Motor neuron (in vitro differentiated cells): Measurements from ENCODE around the gene RCAN2. TPM values are rescaled to one million over a fixed set of nuclear protein-coding genes. Genes with fewer than 3 reads are reported as not detected.
"Not testable (repeated sequence)": the region's sequence is repeated elsewhere in the genome, so short reads cannot be mapped to it uniquely, and the experiment has no call there.

Source experiments
- ATAC-seq, 8 experiments: fragments of 200-7000 bp; cut with Tn5 transposase; replicated peaks in 6 of 8; 2 replicates each; pipeline ENCODE4 v1.8.0; 2021; ENCODE audit warnings: mild to moderate bottlenecking in 8 of 8, moderate library complexity in 8 of 8
- H3K27ac ChIP-seq, 2 donors: fragments of 250-450 bp; sonication (Bioruptor Pico); 2 replicates each; pipeline ENCODE4 v1.9.0; 2021; ENCODE audit warnings: antibody characterized with exemption in 2 of 2, mild to moderate bottlenecking in 2 of 2, moderate library complexity in 1 of 2
- H3K4me1 ChIP-seq, 2 donors: fragments of 250-450 bp; sonication (Bioruptor Pico); replicated peaks in 1 of 2; 2 replicates each; pipeline ENCODE4 v1.6.1; 2021; ENCODE audit warnings: antibody characterized with exemption in 2 of 2, mild to moderate bottlenecking in 2 of 2, moderate library complexity in 1 of 2
- H3K4me3 ChIP-seq, 5 donors: fragments of 250-450 bp; sonication (Bioruptor Pico); 2 replicates each; pipeline ENCODE4 v1.9.0; 2021; ENCODE audit warnings: antibody characterized with exemption in 5 of 5, mild to moderate bottlenecking in 5 of 5, moderate library complexity in 4 of 5
- WGBS, 10 experiments: fragments of 450-650 bp; shearing (Covaris generic); methylation state at CpG; one replicate each; pipeline ENCODE4 v1.0.0; 2022; 5-methylcytosine and 5-hydroxymethylcytosine counted together
- in situ Hi-C, 9 experiments: fragments of 400-800 bp; cut with MboI; loops; one replicate each; pipeline ENCODE4 v1.15.0; 2021; ENCODE audit warnings: low sequenced_read_pairs in 9 of 9, low pct_unique_long_range_greater_than_20kb in 2 of 9; ENCODE audit not compliant: unreplicated experiment in 9 of 9
- total RNA-seq, 8 experiments: library from RNA; unstranded; fragments of 300-600 nt; gene quantifications; 2 replicates each; pipeline versions ENCODE4 v1.2.3 to v1.2.4, GENCODE V29; 2022

Gene RCAN2
- total RNA-seq, 8 experiments from 2014 or later = 0.27 to 104 (median 24.0) TPM; not detected in 1

DNA sequence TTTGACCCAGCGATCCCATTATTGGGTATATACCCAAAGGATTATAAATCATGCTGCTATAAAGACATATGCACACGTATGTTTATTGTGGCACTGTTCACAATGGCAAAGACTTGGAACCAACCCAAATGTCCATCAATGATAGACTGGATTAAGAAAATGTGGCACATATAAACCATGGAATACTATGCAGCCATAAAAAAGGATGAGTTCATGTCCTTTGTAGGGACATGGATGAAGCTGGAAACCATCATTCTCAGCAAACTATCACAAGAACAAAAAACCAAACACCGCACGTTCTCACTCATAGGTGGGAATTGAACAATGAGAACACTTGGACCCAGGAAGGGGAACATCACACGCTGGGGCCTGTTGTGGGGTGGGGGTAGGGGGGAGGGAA, 103.5 kb downstream of the RCAN2 start:
- H3K4me3 ChIP-seq, H3K27ac ChIP-seq, H3K4me1 ChIP-seq, ATAC-seq, in situ Hi-C loops: not testable (repeated sequence)
- WGBS, 10 experiments = 100% methylated on average over 1 of the region's 5 CpGs; no CpG with 5 or more reads in 9 of the 10 experiments

DNA sequence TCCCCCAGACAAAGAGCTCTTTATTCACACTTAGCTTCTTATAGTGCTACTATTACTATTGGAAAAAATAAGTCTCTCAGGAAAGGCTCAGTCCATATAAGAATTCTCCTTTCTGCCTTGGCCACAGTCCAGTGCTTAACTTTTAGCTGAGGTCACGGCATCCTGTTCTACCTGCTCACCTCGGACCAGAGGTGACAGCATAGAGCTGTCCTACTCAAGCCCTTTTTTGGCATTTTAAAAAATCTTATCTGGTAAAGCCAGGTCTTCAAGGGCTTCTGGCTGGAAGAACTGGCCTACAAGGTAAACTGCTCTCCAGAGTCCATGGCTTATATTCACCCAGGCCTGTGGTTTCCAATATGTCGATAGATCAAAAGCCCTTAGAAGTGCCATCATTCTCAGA, 109.7 kb downstream of the RCAN2 start:
- 75 to 100% (median 86%) methylated on average over 2 to 3 of the region's 3 CpGs; no CpG with 5 or more reads in 4 of the 10 experiments for WGBS, 10 experiments
- no peaks in the 10 kb centered on the region for H3K4me1 ChIP-seq
- no peak overlapping the region for H3K4me3 ChIP-seq
- no peak overlapping the region for H3K27ac ChIP-seq
- in situ Hi-C loops = no loop called here
- no peak for ATAC-seq

DNA sequence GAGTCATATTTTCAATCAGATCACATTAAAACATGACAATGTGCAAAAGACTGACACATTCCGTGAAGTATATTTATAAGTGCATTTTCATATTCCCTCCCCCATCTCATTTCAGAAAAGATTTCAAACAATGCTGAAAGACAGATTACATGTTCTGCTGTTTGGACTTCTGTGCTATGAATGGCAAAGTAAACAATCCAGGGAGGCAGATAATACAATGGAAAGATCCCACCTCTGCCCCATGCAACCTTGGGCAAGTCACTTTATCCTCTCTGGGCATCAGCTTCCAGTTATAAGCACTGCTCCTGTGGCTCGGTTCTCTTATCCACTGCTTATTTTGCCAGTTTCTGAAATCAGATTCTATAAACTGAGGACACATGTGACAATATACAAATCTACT, 110.2 kb downstream of the RCAN2 start:
- Histone ChIP-seq H3K4me1 (no peaks in the 10 kb centered on the region), H3K27ac (no peak overlapping the region), H3K4me3 (no peak overlapping the region)
- no peak for ATAC-seq
- in situ Hi-C loops = no loop called here
- WGBS, 10 experiments = 53 to 100% (median 74%) methylated on average over 1 to 2 of the region's 2 CpGs; no CpG with 5 or more reads in 1 of the 10 experiments

DNA sequence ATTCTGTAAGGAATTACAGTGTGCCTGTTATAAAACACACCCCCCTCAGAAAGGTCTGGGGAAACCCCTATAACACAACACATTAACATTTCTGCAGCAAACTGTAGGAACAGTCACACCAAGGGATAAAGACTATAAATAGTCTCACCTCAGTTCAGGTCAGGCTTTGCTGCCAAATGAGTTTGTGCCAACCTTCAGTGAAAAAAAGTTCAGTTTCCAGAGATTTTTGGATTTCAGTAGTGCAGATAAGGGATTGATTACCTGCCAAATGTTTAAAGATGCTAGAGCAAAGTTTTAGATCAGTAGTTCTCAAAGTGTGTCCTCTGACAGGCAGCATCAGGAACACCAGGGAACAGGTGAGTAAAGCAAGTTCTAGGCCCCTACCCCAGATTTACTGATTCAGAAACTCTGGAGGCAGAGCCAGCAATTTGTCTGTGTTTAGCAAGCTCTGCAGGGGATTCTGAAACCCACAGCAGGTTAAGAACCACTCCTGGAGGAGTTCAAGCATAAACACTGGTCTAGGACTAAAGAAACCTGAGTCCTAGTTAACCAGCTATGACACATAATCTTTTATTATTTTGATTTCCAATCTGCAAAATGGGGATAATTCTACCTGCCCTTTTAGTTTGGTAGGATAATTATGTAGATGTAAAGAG, 111.0 kb downstream of the RCAN2 start:
- Histone ChIP-seq H3K27ac (no peak overlapping the region), H3K4me1 (no peaks in the 10 kb centered on the region), H3K4me3 (no peak overlapping the region)
- no peak for ATAC-seq
- in situ Hi-C loops = no loop called here

DNA sequence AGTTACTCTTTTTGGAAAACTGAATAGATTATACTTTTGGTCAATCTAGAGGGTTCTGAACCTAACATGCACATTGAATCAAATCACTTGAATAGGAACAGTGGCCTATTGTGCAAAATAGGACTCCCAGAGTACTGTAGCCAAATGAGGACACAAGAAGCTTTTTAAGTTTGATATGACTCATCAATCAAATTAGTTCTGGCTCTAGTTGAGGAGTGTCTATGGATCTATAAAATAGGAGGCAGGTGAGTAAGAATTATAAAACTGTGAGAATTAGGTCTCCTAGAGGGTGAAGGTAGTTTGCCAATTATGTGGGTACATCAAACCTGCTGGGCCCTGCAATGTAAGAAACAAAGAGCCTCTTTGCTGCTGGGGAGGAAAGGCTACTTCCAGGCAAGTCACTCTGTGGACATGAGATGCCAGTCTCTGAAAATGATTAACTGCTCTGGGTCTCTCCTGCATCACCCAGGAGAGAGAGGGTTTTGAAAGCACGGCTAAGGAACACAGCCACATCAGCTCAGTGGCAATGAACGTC, 112.3 kb downstream of the RCAN2 start:
- no peak overlapping the region for H3K4me3 ChIP-seq
- in situ Hi-C loops = no loop called here
- 0 to 94% (median 43%) methylated on average over 1 to 2 of the region's 2 CpGs; no CpG with 5 or more reads in 4 of the 10 experiments for WGBS, 10 experiments
- ATAC-seq = peak in 1 of 8 experiments; percentile 66
- H3K27ac ChIP-seq = no peak overlapping the region
- no peaks in the 10 kb centered on the region for H3K4me1 ChIP-seq

DNA sequence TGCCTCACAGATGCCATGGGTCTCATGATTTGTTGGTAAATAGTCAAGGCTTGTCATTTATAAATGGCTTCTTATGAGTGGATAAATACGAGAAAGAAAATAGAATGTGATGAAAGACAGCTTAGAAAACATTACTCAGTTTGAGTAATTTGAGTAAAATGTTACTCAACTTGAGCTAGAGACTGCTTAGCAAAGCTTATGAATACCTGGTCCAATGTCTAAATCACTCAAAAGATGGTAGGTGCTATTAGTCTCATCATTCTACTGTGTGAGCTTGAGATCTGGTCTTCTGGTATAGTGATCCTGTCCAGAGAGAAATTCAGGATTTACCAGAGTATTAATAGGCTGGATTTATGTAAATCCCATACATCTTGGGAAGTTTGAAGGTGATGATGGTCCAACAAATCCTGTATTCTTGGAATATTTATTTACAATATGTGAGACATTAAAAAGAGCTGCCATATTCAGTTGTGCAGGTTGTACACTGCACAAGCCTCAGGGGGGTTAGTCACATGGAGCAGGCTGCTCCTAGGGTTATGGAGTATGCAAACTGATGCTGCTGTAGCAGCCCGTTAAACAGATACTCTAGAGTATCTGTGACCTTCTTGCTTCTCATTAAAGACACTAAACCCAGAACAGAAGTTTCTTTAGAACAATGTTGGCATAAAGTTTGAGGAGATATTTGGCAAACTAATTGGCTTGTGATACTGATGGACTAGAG, 112.9 kb downstream of the RCAN2 start:
- no peak overlapping the region for H3K4me3 ChIP-seq
- no peaks in the 10 kb centered on the region for H3K4me1 ChIP-seq
- ATAC-seq = no peak
- H3K27ac ChIP-seq = no peak overlapping the region
- 21 to 100% (median 83%) methylated on average over 1 to 2 of the region's 2 CpGs; no CpG with 5 or more reads in 4 of the 10 experiments for WGBS, 10 experiments
- in situ Hi-C loops = no loop called here

DNA sequence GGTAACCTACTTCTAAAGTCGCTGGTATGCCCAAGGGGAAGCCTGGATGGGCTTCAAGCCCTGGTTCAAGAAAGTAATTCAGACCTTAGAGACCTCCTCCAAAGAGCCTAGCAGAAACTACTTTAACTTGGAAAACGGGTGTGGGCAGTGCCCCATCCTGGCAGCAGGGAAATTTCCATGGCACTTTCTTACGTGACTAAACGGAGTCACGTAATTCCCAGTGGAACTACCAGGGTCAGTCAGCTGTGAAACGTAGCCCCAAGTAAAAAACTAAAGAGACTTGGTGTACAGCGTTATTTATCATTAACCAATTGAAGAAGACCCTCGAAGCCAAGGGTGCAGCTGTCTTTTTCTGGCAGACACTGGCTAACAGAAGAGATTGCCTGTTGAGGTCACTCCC, 114.0 kb downstream of the RCAN2 start:
- no peaks in the 10 kb centered on the region for H3K4me1 ChIP-seq
- H3K4me3 ChIP-seq = no peak overlapping the region
- in situ Hi-C loops = no loop called here
- H3K27ac ChIP-seq = no peak overlapping the region
- WGBS, 10 experiments = 43 to 100% (median 65%) methylated on average over 1 to 7 of the region's 8 CpGs; no CpG with 5 or more reads in 1 of the 10 experiments
- no peak for ATAC-seq

DNA sequence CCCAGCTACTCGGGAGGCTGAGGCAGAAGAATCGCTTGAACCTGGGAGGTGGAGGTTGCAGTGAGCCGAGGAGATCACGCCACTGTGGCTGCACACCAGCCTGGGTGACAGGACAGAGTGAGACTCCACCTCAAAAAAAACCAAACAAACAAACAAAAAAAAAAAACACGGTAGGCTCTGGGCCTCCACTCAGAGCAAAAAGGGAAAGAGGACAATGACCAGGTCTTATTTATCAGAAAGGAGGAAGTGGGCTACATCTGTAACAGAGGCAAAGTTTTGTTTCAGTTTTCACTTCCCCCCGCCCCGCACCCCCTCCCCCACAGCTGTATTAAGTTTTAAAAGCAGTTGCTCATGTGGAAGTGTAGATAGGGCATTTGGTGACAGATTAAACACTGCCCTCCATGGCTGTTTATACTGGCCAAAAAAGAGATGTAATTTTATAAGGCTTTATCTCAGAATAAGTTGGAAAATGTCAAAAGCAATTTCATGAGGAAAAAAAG, 114.6 kb downstream of the RCAN2 start:
- in situ Hi-C loops = no loop called here

DNA sequence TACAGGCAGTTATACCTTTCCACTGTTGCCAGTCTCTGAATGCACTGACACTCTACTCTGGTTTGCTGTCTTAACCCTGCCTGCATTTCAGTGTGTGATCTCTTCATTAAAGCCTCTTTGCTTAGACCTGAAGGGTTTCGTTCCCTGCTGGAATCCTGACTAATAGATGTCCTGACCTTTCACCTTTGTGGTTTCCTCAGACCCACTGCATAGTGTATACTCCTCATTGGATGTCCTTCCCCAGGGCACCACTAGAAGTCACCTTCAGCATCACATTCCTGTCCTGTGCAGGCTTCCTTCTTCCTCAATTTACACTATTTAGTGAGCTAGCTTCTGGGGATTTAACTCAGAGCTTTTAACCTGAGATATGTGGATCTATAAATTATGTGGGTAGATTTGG, 120.6 kb downstream of the RCAN2 start:
- in situ Hi-C loops = no loop called here
- Histone ChIP-seq H3K4me3 (no peak overlapping the region), H3K27ac (no peak overlapping the region), H3K4me1 (no peaks in the 10 kb centered on the region)
- ATAC-seq = no peak
- 71 to 92% (median 77%) methylated on average over 1 of the region's 1 CpG; no CpG with 5 or more reads in 5 of the 10 experiments for WGBS, 10 experiments

More for the DNA sequence above, 114.6 kb downstream of the RCAN2 start:
- no peak overlapping the region for H3K4me3 ChIP-seq
- WGBS, 10 experiments = 48 to 100% (median 100%) methylated on average over 1 to 5 of the region's 7 CpGs; no CpG with 5 or more reads in 3 of the 10 experiments
- H3K4me1 ChIP-seq = no peaks in the 10 kb centered on the region
- ATAC-seq = no peak
- no peak overlapping the region for H3K27ac ChIP-seq

DNA sequence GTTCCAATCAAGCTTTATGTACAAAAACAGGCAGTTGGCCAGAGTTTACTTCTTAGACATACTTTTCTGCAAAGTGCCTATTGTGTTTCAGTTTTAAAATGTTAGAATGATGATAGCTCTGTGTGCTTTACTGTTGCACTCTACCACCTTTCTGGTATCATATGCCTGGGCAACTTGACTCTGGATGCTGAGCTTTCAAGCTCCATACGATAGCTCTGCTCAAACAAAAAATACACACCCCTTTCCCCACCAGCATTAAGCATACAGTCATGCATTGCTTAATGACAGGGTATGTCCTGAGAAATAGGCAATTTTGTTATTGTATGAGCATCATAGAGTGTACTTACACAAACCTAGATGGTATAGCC, 123.1 kb downstream of the RCAN2 start:
- in situ Hi-C loops = no loop called here
- 60 to 100% (median 73%) methylated on average over 1 of the region's 1 CpG; no CpG with 5 or more reads in 4 of the 10 experiments for whole genome bisulfite sequencing, 10 experiments
- no peak overlapping the region for H3K4me3 ChIP-seq

DNA sequence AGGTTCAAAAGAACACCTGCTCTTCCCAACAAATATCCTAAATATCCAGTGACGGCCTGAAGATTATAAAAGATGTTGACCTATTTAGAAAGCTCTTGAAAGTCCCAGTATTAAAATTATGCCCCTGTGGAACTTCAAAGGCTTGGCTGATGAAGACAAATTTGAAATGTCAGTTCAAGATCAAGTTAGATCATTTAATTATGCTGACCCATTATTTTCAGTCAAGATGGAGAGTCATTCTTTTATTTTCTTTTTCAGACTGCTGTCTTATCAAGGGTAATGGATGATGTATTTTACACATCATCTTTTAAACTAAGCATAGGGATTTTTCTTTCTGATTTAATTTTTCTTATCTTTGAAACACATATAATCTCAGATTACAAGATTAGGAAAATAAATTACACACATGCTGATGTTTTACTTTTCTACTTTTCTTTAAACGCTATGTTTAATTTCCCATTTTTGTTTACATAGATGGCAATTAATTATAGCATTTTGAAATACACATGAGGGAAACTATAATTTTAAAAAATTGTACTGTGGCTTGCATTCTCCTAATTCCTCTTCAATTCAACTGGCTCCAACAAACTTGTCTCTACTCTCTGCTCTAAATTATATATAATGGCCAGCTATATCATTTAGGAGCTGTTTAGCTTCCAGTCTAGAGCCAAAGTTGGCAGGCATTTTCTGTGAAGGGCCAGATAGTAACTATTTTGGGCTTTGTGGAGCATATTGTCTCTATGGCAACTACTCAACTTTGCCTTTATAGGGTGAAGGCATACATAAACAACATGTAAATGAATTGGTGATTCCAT, 123.7 kb downstream of the RCAN2 start:
- peak in 3 of 8 experiments; percentile 57 to 68 (median 63) for ATAC-seq
- in situ Hi-C loops = no loop called here
- WGBS, 10 experiments = 50 to 90% (median 65%) methylated on average over 1 to 2 of the region's 2 CpGs; no CpG with 5 or more reads in 1 of the 10 experiments
- Histone ChIP-seq H3K27ac (no peak overlapping the region), H3K4me3 (no peak overlapping the region), H3K4me1 (no peaks in the 10 kb centered on the region)

More for the DNA sequence above, 123.1 kb downstream of the RCAN2 start:
- ATAC-seq = peak in 1 of 8 experiments; percentile 34
- Histone ChIP-seq H3K4me1 (no peaks in the 10 kb centered on the region), H3K27ac (no peak overlapping the region)

DNA sequence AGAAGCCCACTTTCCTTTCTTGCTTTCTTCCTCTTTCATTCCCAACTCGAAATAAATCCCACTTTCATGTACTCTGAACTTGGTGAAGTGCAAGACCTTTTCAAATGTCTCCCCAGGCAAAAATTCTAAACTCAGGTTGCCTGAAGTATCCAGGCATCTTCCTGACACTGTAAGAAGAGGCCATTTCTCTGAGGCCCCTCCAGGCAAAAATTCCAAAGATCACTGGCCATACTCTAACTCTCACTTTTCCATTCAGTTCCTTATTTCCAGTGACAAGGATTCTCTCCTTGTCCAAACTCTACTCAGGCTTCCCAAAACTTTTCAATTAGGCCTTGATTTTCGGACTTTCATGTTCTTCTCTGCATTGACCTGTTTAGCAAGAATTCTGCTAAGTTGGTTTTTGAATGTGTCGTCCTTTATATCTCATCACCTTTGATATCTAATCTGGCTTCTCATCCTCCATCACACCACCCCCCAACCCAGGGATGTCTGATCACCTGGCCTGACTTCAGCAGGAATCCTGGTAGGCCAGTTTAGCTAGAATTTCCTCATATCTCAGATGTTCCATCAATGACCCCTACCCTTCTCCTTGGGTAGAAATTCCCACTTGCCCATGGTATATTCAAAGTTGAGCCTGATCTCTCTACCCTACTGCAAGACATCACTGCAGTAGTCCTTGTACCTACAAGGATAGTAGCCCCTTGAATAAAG, 124.9 kb downstream of the RCAN2 start:
- Histone ChIP-seq H3K4me1 (no peaks in the 10 kb centered on the region), H3K4me3 (no peak overlapping the region), H3K27ac (no peak overlapping the region)
- no peak for ATAC-seq
- 33 to 100% (median 68%) methylated on average over 1 to 3 of the region's 3 CpGs; no CpG with 5 or more reads in 2 of the 10 experiments for WGBS, 10 experiments
- in situ Hi-C loops = no loop called here
